Measurements from ENCODE around the gene NEURL1B.

The NEURL1B gene

GRCh38 chr5:172660974-172661373 lies 19.9 kb downstream of the NEURL1B start:
- Histone ChIP-seq H3K4me3 (ENCODE audit: low read length, poor library complexity, severe bottlenecking) (no peak overlapping the region), H4K20me1 (ENCODE audit: insufficient read depth, low read length, poor library complexity, severe bottlenecking) (no peaks in the 10 kb centered on the region)

GRCh38 chr5:172661526-172661925 lies 20.5 kb downstream of the NEURL1B start:
- Histone ChIP-seq H3K9ac (ENCODE audit: low read depth, low read length, poor library complexity, severe bottlenecking) (no peak overlapping the region), H3K79me2 (ENCODE audit: insufficient read depth, low read length) (no peaks in the 10 kb centered on the region; the same call in 1 of the 2 replicates), H3K4me3 (ENCODE audit: low read length, poor library complexity, severe bottlenecking) (no peak overlapping the region), H3K4me1 (ENCODE audit: insufficient read depth, low read length, poor library complexity, severe bottlenecking) (no peaks in the 10 kb centered on the region), H3K9me2 (replicated peaks; ENCODE audit: low read depth, low read length) (no peaks in the 10 kb centered on the region), H4K20me1 (ENCODE audit: insufficient read depth, low read length, poor library complexity, severe bottlenecking) (no peaks in the 10 kb centered on the region), H3K27me3 (ENCODE audit: insufficient read depth, low read length, poor library complexity, severe bottlenecking) (no peaks in the 10 kb centered on the region), H3K36me3 (ENCODE audit: insufficient read depth, low read length) (no peaks in the 10 kb centered on the region), H2AFZ (ENCODE audit: low read length) (no peak overlapping the region), H3F3A (ENCODE audit: low read depth) (no peaks in the 10 kb centered on the region), H3K9me3 (ENCODE audit: insufficient read depth, low read depth, low read length) (no peaks in the 10 kb centered on the region), H3K4me2 (ENCODE audit: low read depth, low read length, poor library complexity, severe bottlenecking) (no peak overlapping the region)
- TF ChIP-seq CTCF (conservative IDR thresholded peaks at IDR 0.05; ENCODE audit: low read length) (no peak), EZH2phosphoT487 (IDR thresholded peaks at IDR 0.05; ENCODE audit: borderline replicate concordance) (no peak)

More at GRCh38 chr5:172660974-172661373, 19.9 kb downstream of the NEURL1B start:
- no peaks in the 10 kb centered on the region for H3K36me3 ChIP-seq (ENCODE audit: insufficient read depth, low read length)
- no peaks in the 10 kb centered on the region for H3K9me3 ChIP-seq (ENCODE audit: insufficient read depth, low read depth, low read length)
- TF ChIP-seq CTCF (conservative IDR thresholded peaks at IDR 0.05; ENCODE audit: low read length) = no peak
- TF ChIP-seq EZH2phosphoT487 (IDR thresholded peaks at IDR 0.05; ENCODE audit: borderline replicate concordance) = no peak
- no peak overlapping the region for H3K9ac ChIP-seq (ENCODE audit: low read depth, low read length, poor library complexity, severe bottlenecking)
- no peaks in the 10 kb centered on the region; the same call in 1 of the 2 replicates for H3K79me2 ChIP-seq (ENCODE audit: insufficient read depth, low read length)
- H3K27me3 ChIP-seq (ENCODE audit: insufficient read depth, low read length, poor library complexity, severe bottlenecking) = no peaks in the 10 kb centered on the region
- no peaks in the 10 kb centered on the region for H3F3A ChIP-seq (ENCODE audit: low read depth)
- H2AFZ ChIP-seq (ENCODE audit: low read length) = no peak overlapping the region
- H3K4me1 ChIP-seq (ENCODE audit: insufficient read depth, low read length, poor library complexity, severe bottlenecking) = no peaks in the 10 kb centered on the region
- H3K9me2 ChIP-seq (replicated peaks; ENCODE audit: low read depth, low read length) = no peaks in the 10 kb centered on the region
- H3K4me2 ChIP-seq (ENCODE audit: low read depth, low read length, poor library complexity, severe bottlenecking) = no peak overlapping the region

GRCh38 chr5:172662596-172662995 lies 21.5 kb downstream of the NEURL1B start:
- Histone ChIP-seq H3K79me2 (ENCODE audit: insufficient read depth, low read length) (no peaks in the 10 kb centered on the region; the same call in 1 of the 2 replicates), H3K4me3 (ENCODE audit: low read length, poor library complexity, severe bottlenecking) (no peak overlapping the region), H3K27me3 (ENCODE audit: insufficient read depth, low read length, poor library complexity, severe bottlenecking) (no peaks in the 10 kb centered on the region), H3K9me2 (replicated peaks; ENCODE audit: low read depth, low read length) (no peaks in the 10 kb centered on the region), H3K9ac (ENCODE audit: low read depth, low read length, poor library complexity, severe bottlenecking) (no peak overlapping the region), H3F3A (ENCODE audit: low read depth) (no peaks in the 10 kb centered on the region), H3K9me3 (ENCODE audit: insufficient read depth, low read depth, low read length) (no peaks in the 10 kb centered on the region), H3K36me3 (ENCODE audit: insufficient read depth, low read length) (no peaks in the 10 kb centered on the region), H4K20me1 (ENCODE audit: insufficient read depth, low read length, poor library complexity, severe bottlenecking) (no peaks in the 10 kb centered on the region), H2AFZ (ENCODE audit: low read length) (no peak overlapping the region), H3K4me1 (ENCODE audit: insufficient read depth, low read length, poor library complexity, severe bottlenecking) (no peaks in the 10 kb centered on the region), H3K4me2 (ENCODE audit: low read depth, low read length, poor library complexity, severe bottlenecking) (no peak overlapping the region)
- TF ChIP-seq CTCF (conservative IDR thresholded peaks at IDR 0.05; ENCODE audit: low read length) (no peak), EZH2phosphoT487 (IDR thresholded peaks at IDR 0.05; ENCODE audit: borderline replicate concordance) (no peak)

Measured in Loucy (cell line).